Stomach (tissue), 9 donors: Measurements from ENCODE around the gene KRTAP4-6. TPM values are rescaled to one million over a fixed set of nuclear protein-coding genes. Genes with fewer than 3 reads are reported as not detected.

ENCODE experiments used
- DNase-seq, 2 donors: peaks; one replicate each; pipeline versions ENCODE4 v3.0.0 to v3.0.0-alpha.2; 2013 to 2019
- H3K27ac ChIP-seq, 5 donors: fragments of 200-600 bp in 4 of 5; sonication (generic) in 4 of 5; one replicate each; pipeline ENCODE4 v1.5.1; 2013 to 2019; ENCODE audit warnings: mild to moderate bottlenecking in 1 of 5, moderate library complexity in 1 of 5
- H3K27me3 ChIP-seq, 3 donors: fragments of 200-600 bp; sonication (generic); one replicate each; pipeline ENCODE4 v1.5.1; 2017 to 2019; ENCODE audit warnings: mixed run types in 1 of 3
- H3K36me3 ChIP-seq, 4 donors: fragments of 200-600 bp; sonication (generic); 1 replicate in 3 of 4; 2 replicates in 1 of 4; pipeline ENCODE4 v1.5.1; 2016 to 2019
- H3K4me1 ChIP-seq, 4 donors: fragments of 200-600 bp; sonication (generic); one replicate each; pipeline ENCODE4 v1.5.1; 2016 to 2019
- H3K4me3 ChIP-seq, 4 donors: fragments of 200-600 bp; sonication (generic) in 3 of 4; one replicate each; pipeline ENCODE4 v1.5.1; 2016 to 2019; ENCODE audit warnings: mild to moderate bottlenecking in 1 of 4
- H3K9me3 ChIP-seq, 4 donors: fragments of 200-600 bp; sonication (generic); one replicate each; pipeline ENCODE4 v1.5.1; 2016 to 2019
- EP300 ChIP-seq: sonication (generic); formaldehyde crosslinking; IDR thresholded peaks from one replicate; pipeline ENCODE4 v1.6.1; 2017; ENCODE audit warnings: antibody characterized with exemption
- POLR2A ChIP-seq, 4 donors: fragments of 450-650 bp; IDR thresholded peaks; one replicate each; pipeline ENCODE4 v1.6.1; 2016; ENCODE audit warnings: antibody characterized with exemption in 4 of 4, control low read depth in 2 of 4, mild to moderate bottlenecking in 1 of 4, moderate library complexity in 1 of 4
- POLR2AphosphoS5 ChIP-seq, 3 donors: sonication (generic); formaldehyde crosslinking; IDR thresholded peaks; one replicate each; pipeline ENCODE4 v1.6.1; 2016; ENCODE audit warnings: antibody characterized with exemption in 3 of 3
- WGBS, 5 donors: extraction: QIAGEN DNeasy Blood & Tissue Kit in 3 of 5; methylation state at CpG; one replicate each; pipeline versions ENCODE4 v1.1.5 to v1.1.7; 2013 to 2018; 5-methylcytosine and 5-hydroxymethylcytosine counted together
- intact Hi-C: fragments of 100-400 bp; cut with DNase I; formaldehyde crosslinking; loops from one replicate; pipeline ENCODE4 v1.15.1; 2023; ENCODE audit warnings: low total_unique reads
- polyA plus RNA-seq, 3 donors: library from polyadenylated mRNA; stranded (reverse); fragments of 200-250 nt; gene quantifications; one replicate each; pipeline ENCODE4 v1.2.3, GENCODE V29; 2013
- total RNA-seq, 5 donors: library from RNA; depleted of rRNA; stranded (reverse); fragments of >200 nt; gene quantifications; one replicate each; pipeline versions ENCODE4 v1.1.0 to v1.2.3, GENCODE V29; 2014 to 2016
- TF ChIP-seq, protein P1 (sequence below), 7 experiments: fragments of 450-650 bp in 4 of 7; fragments of 200-600 bp in 3 of 7; sonication (generic) in 3 of 7; IDR thresholded peaks; one replicate each; pipeline ENCODE4 v1.5.1; 2016 to 2019; ENCODE audit warnings: antibody characterized with exemption in 7 of 7, control low read depth in 2 of 7, mild to moderate bottlenecking in 1 of 7
- donor health status: healthy with polysubstance abuse.
- donor health status: Bipolar disorder and iron deficiency.
- donor health status: healthy.

The KRTAP4-6 gene
- total and polyA plus RNA-seq, 8 donors, result not detected

DNA sequence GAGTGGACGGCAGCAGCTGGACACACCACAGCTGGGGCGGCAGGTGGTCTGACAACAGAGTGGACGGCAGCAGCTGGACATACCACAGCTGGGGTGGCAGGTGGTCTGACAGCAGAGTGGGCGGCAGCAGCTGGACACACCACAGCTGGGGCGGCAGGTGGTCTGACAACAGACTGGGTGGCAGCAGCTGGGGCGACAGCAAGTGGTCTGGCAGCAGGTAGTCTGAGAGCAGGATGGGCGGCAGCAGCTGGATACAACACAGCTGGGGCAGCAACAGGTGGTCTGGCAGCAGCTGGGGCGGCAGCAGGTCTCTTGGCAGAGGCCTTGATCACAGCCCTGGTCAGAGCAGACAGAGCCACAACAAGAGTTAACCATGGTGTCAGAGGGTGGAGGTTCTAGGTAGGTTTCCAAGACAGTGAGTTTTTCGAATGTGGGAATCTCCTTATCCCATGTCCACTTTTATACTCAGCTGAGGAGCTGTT lies 44.2 kb upstream of the KRTAP4-6 start, which contains the start of gene KRTAP4-1:
Gene KRTAP4-1, minus strand, starts transcription at position 432 of the 482 bp plus-strand sequence. Its CDS starts 57 bp downstream, at position 375.
- DNase-seq, result no peak
- H3K9me3 ChIP-seq, result no peaks in the 10 kb centered on the region
- H3K27ac ChIP-seq, result no peak within 1 kb of the TSS
- H3K36me3 ChIP-seq, result no peaks in the 10 kb centered on the region
- H3K4me3 ChIP-seq, result no peak within 1 kb of the TSS
- H3K27me3 ChIP-seq, result peaks cover 0 to 16% (median 9%) of the 10 kb centered on the region in 3 donors
- no peaks in the 10 kb centered on the region for H3K4me1 ChIP-seq
- WGBS, 5 donors, result 47 to 64% (median 62%) methylated on average over 6 to 9 of the region's 9 CpGs
- TF ChIP-seq EP300, result no peak
- TF ChIP-seq, protein P1, sequence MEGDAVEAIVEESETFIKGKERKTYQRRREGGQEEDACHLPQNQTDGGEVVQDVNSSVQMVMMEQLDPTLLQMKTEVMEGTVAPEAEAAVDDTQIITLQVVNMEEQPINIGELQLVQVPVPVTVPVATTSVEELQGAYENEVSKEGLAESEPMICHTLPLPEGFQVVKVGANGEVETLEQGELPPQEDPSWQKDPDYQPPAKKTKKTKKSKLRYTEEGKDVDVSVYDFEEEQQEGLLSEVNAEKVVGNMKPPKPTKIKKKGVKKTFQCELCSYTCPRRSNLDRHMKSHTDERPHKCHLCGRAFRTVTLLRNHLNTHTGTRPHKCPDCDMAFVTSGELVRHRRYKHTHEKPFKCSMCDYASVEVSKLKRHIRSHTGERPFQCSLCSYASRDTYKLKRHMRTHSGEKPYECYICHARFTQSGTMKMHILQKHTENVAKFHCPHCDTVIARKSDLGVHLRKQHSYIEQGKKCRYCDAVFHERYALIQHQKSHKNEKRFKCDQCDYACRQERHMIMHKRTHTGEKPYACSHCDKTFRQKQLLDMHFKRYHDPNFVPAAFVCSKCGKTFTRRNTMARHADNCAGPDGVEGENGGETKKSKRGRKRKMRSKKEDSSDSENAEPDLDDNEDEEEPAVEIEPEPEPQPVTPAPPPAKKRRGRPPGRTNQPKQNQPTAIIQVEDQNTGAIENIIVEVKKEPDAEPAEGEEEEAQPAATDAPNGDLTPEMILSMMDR (IDR thresholded peaks at IDR 0.05), result no peak
- no peak for TF ChIP-seq POLR2AphosphoS5 (IDR thresholded peaks at IDR 0.05)
- no peak for TF ChIP-seq POLR2A (IDR thresholded peaks at IDR 0.05)
- intact Hi-C loops, result no loop called here

DNA sequence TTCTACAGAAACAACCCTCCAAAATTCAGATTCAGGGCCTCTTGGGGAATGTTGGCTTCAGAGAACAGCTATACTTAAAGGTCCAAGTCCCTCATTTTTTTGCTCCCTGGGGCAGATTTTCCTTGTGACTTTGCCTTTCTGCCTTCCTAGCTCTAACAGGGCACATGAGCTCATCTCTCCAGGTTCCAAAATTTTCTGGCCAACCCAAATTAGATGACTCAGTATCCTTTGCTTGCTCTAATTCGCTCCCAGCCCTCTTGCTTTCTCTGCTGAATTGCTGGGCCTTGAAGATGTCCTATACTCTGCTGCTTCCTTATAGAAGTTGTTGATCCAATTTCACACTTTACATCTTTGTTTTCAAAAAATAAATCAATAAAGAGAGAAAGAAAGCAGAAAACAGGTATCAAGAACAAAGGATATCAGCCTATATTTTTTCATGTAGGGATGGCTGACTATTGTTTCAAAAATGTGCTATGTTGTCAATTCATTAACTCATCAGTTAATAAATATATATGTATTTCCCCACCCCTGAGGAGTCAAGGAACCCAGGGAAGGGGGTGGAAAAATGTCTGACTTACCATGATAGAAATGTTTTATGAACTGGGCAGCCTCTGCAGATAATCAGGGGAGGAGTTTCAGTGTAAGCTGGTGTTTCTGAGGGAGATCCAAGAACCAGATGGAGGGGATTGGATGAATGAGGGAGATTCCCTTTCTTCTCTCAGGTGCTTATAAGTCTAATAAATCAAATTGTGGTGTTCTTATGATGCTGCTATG lies 38.7 kb upstream of the KRTAP4-6 start:
- H3K9me3 ChIP-seq, result no peaks in the 10 kb centered on the region
- no peaks in the 10 kb centered on the region for H3K4me1 ChIP-seq
- no peaks in the 10 kb centered on the region for H3K36me3 ChIP-seq
- 83 to 94% (median 89%) methylated on average over 1 of the region's 1 CpG for WGBS, 5 donors
- intact Hi-C loops, result no loop called here
- H3K27me3 ChIP-seq, result peaks cover 0 to 12% (median 0%) of the 10 kb centered on the region in 3 donors
- DNase-seq, result no peak
- no peak overlapping the region for H3K4me3 ChIP-seq
- TF ChIP-seq, protein P1 (IDR thresholded peaks at IDR 0.05), result no peak
- TF ChIP-seq EP300, result no peak
- no peak for TF ChIP-seq POLR2AphosphoS5 (IDR thresholded peaks at IDR 0.05)
- no peak for TF ChIP-seq POLR2A (IDR thresholded peaks at IDR 0.05)
- no peak overlapping the region for H3K27ac ChIP-seq

DNA sequence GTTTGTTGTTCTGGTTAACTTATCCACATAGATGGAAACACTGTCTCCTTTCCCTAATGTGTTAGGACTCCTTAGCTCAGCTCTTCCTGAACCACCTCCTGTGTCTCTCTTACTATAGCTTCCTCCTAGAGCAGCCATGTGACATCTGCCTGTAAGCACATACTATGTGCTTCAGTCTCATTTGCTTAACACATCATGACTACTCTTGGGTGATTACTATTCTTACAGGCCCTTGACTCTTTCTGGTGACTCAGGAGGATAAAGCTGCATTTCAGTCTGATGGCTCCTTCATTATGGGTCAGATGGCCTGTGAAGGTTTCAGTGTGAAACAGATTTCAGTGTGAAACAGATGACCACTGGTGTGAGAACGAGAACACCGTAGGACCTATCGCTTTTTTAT lies 38.0 kb upstream of the KRTAP4-6 start:
- H3K4me1 ChIP-seq, result no peaks in the 10 kb centered on the region
- no peak for DNase-seq
- intact Hi-C loops, result no loop called here
- whole genome bisulfite sequencing, 5 donors, result 89 to 98% (median 96%) methylated on average over 3 of the region's 3 CpGs
- no peak overlapping the region for H3K4me3 ChIP-seq
- no peak overlapping the region for H3K27ac ChIP-seq
- no peaks in the 10 kb centered on the region for H3K36me3 ChIP-seq
- TF ChIP-seq POLR2A (IDR thresholded peaks at IDR 0.05) (no peak), EP300 (no peak), POLR2AphosphoS5 (IDR thresholded peaks at IDR 0.05) (no peak)
- TF ChIP-seq, protein P1 (IDR thresholded peaks at IDR 0.05), result no peak
- no peaks in the 10 kb centered on the region for H3K9me3 ChIP-seq
- H3K27me3 ChIP-seq, result peaks cover 0 to 12% (median 0%) of the 10 kb centered on the region in 3 donors

DNA sequence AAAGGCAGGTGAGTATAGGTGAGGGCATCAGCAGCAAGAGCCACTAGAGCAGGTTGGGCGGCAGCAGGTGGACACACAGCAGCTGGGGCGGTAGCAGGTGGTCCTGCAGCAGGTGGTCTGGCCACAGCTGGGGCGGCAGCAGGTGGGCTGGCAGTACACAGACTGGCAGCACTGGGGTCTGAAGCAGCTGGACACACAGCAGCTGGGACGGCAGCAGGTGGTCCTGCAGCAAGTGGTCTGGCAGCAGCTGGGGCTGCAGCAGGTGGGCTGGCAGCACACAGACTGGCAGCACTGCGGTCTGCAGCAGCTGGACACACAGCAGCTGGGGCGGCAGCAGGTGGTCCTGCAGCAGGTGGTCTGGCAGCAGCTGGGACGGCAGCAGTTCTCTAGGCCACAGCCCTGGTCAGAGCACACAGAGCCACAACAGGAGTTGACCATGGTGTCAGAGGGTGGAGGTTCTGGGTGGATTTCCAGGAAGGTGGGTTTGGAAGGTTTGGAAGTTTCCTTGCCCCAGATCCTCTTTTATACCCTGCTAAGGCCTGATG lies 37.5 kb upstream of the KRTAP4-6 start, which contains the start of gene KRTAP4-2:
Gene KRTAP4-2, minus strand, starts transcription at position 495 of the 545 bp plus-strand sequence. Its CDS starts 57 bp downstream, at position 438.
- no peaks in the 10 kb centered on the region for H3K4me1 ChIP-seq
- H3K4me3 ChIP-seq, result no peak within 1 kb of the TSS
- no peaks in the 10 kb centered on the region for H3K36me3 ChIP-seq
- intact Hi-C loops, result no loop called here
- no peak within 1 kb of the TSS for H3K27ac ChIP-seq
- H3K9me3 ChIP-seq, result no peaks in the 10 kb centered on the region
- H3K27me3 ChIP-seq, result peaks cover 0 to 12% (median 0%) of the 10 kb centered on the region in 3 donors
- no peak for DNase-seq
- 77 to 93% (median 88%) methylated on average over 5 to 7 of the region's 7 CpGs for WGBS, 5 donors
- TF ChIP-seq, protein P1 (IDR thresholded peaks at IDR 0.05), result no peak
- no peak for TF ChIP-seq POLR2A (IDR thresholded peaks at IDR 0.05)
- no peak for TF ChIP-seq POLR2AphosphoS5 (IDR thresholded peaks at IDR 0.05)
- TF ChIP-seq EP300, result no peak
